HG03066 (cell line): ENCODE results near the gene TUBA4A.
A peak's percentile ranks its signal among the peaks of the same experiment; 100 is the strongest.
"Not testable (repeated sequence)": the region's sequence is repeated elsewhere in the genome, so short reads cannot be mapped to it uniquely, and the experiment has no call there.

Experiments used
- ATAC-seq: cut with Tn5 transposase; IDR thresholded peaks from one replicate; pipeline ENCODE4 v1.9.1; 2021; ENCODE audit warnings: low read depth; ENCODE audit not compliant: unreplicated experiment

TUBA4A gene

DNA sequence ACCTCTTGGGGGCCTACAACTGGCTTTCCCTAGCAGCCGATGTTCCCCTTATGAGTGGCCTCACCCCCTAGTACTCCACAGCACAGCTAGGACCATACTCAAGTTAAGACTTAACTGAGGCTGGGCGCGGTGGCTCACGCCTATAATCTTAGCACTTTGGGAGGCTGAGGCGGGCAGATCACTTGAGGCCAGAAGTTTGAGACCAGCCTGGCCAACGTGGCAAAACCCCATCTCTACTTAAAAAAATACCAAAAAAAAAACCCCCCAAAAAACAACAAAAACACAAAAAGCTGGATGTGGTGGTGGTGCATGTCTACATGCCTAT, 33.4 kb upstream of the TUBA4A start:
- ATAC-seq, result not testable (repeated sequence)

DNA sequence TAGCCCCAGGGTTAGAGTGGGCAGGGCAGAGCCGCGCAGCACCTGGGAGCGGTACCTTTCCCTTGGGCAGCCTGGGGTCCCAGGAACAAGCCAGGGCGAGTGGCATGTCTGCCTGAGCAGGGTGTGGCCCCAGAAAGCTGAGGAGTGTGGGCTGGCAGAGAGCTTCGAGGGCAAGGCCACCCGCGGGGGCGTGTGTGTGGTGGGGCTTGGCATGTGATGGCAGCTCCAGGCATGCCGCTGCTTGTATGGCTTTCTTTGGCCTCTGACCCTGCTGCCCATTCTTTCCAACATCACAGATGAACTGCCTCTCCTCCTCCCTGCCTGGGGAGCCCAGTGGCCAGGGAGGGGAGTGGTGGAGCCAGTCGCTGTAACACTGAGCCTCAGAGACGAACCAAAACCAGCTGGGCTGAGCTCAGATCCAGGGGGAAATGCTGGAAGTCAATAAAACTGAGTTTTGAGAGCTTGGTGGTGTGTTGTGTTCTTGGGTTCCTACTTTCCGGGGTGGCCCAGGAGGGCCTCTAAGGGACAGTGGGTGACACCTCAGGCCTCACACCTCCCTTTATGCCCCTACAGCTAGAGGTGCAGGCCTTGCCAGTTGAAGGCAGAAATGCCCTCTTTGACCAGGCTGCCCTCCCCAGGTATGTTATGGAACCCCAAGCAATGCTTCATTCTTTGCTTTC, 32.9 kb upstream of the TUBA4A start:
- ATAC-seq, result no peak

- ATAC-seq, result no peak
These were observed 32.2 kb upstream of the TUBA4A start for GRCh38 chr2:219285894-219286425.

DNA sequence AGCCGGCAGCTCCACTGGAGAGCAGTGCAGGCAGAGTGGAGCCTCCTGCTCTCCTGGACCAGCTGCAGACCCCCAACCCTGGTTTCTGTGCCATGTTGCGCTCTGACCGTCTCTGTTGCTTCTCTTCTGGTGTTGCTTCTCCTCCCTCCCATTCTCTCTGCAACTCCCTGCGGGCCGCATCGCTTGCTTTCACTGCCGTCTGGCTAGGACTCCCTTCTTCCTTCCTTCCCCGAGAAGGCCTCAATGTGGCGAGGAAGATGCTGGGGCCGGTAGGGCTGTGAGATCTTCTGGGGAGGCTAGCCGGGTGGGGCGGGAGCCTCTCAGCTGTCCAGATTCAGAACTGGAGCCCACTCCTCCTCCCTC, 31.6 kb upstream of the TUBA4A start:
- no peak for ATAC-seq

GRCh38 chr2:219284501-219285372, 31.0 kb upstream of the TUBA4A start:
- no peak for ATAC-seq

GRCh38 chr2:219282943-219283581, 29.3 kb upstream of the TUBA4A start:
- no peak for ATAC-seq

- no peak for ATAC-seq
These were observed 28.7 kb upstream of the TUBA4A start for GRCh38 chr2:219282375-219282774.

GRCh38 chr2:219281588-219281987, 27.9 kb upstream of the TUBA4A start:
- ATAC-seq, result no peak

- ATAC-seq, result no peak
These were observed 26.9 kb upstream of the TUBA4A start for GRCh38 chr2:219280651-219281050.

GRCh38 chr2:219279916-219280516, 26.3 kb upstream of the TUBA4A start:
- ATAC-seq, result no peak

- peak; percentile 82 for ATAC-seq
These were observed 25.6 kb upstream of the TUBA4A start, which contains the start of gene DNAJB2 for GRCh38 chr2:219279151-219279915. TSS of gene DNAJB2 (plus strand) at chr2:219279366. CDS start at chr2:219279834, 468 bp downstream.

GRCh38 chr2:219278655-219279150, 25.0 kb upstream of the TUBA4A start:
- no peak for ATAC-seq

- peak; percentile 26 for ATAC-seq
These were observed 24.3 kb upstream of the TUBA4A start for GRCh38 chr2:219277703-219278654.

GRCh38 chr2:219274361-219274921, 20.7 kb upstream of the TUBA4A start:
- no peak for ATAC-seq

DNA sequence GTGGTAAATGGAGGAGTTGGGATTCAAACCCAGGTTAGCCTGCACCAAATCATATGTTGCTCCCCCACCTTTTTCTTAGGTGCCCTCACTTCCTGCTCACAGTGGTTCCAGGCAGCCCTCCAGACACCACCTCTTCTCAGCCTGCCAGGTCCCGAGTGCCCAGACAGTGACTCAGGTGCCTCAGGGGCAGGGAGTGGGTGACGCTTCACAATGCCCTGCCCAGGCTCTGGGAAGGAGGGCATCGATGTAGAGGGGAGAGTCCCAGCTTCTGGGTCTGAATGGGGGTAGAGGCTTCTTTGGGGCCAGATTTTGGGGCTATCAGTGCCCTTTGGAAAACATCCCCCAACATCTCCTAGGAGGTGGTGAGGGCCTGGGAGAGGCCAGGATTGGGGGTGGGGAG, 20.2 kb upstream of the TUBA4A start:
- no peak for ATAC-seq

DNA sequence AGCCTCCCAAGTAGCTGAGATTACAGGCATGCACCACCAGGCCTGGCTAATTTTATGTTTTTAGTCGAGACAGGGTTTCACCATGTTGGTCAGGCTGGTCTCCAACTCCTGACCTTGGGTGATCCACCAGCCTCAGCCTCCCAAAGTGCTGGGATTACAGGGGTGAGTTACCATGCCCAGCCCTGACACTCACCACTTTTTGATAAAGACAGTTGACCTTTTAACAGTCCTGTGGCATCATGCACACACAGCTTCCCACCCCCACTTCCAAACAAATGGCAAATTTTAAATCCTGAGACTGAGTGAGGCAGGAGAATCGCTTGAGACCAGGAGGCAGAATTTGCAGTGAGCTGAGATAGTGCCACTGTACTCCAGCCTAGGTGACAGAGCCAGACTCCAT, 19.3 kb upstream of the TUBA4A start:
- no peak for ATAC-seq

DNA sequence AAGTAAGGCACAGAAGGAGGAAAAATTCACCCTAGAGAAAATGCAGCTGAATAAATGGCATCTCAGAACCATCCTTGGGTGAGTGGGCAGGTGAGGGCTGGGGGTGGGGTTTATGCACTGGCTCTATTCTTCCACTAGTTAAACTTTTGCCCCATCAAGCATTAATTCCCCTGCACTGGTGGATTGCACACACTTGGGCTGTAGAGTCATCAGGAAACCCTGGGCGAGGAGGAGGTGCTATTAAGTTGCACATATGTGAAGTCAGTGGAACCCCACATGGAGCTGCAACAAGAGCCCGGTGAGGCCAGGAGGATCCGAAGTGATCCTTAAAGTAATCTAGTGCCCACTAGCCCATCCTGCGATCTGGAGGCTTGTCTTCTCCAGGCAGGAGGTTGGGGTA, 18.6 kb upstream of the TUBA4A start:
- no peak for ATAC-seq

DNA sequence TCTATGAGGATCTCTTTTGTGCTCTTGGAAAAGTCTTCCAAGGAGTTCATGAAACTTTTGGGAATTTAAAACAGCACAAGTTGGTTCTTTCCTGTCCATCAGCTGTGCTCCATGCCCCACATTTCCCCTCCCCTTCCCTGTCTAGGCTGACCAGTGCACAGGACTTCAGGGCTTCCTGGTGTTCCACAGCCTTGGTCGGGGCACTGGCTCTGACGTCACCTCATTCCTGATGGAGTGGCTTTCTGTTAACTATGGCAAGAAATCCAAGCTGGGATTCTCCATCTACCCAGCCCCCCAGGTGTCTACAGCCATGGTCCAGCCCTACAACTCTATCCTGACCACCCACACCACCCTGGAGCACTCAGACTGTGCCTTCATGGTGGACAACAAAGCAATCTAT, 17.3 kb upstream of the TUBA4A start:
- ATAC-seq, result no peak

- no peak for ATAC-seq
These were observed 16.3 kb upstream of the TUBA4A start for GRCh38 chr2:219270055-219270372.
